SK-N-SH treated with all-trans-retinoic acid at 6 μM for 48 hours (cell line): ENCODE data around the gene MCOLN3.

Source experiments
- BACH2 ChIP-seq: fragments of 250-450 bp; sonication (Bioruptor Pico); IDR thresholded peaks from 2 replicates; pipeline ENCODE4 v1.9.0; 2021; ENCODE audit warnings: mild to moderate bottlenecking, borderline replicate concordance
- CSRNP3 ChIP-seq: fragments of 250-450 bp; sonication (Bioruptor Pico); IDR thresholded peaks from 2 replicates; pipeline ENCODE4 v1.5.1; 2021; ENCODE audit warnings: mild to moderate bottlenecking, moderate library complexity
- POU6F1 ChIP-seq: fragments of 250-450 bp; sonication (Bioruptor Pico); IDR thresholded peaks from 2 replicates; pipeline ENCODE4 v1.8.0; 2021; ENCODE audit warnings: low read depth, mild to moderate bottlenecking, moderate library complexity, borderline replicate concordance
- PPARA ChIP-seq: fragments of 250-450 bp; sonication (Bioruptor Pico); IDR thresholded peaks from 2 replicates; pipeline ENCODE4 v1.5.0; 2020; ENCODE audit warnings: mild to moderate bottlenecking, borderline replicate concordance
- SNAI2 ChIP-seq: fragments of 250-450 bp; sonication (Bioruptor Pico); IDR thresholded peaks from 2 replicates; pipeline ENCODE4 v1.5.0; 2020; ENCODE audit warnings: mild to moderate bottlenecking, moderate library complexity
- ZFP3 ChIP-seq: fragments of 250-450 bp; sonication (Bioruptor Pico); IDR thresholded peaks from 2 replicates; pipeline ENCODE4 v1.5.0; 2020; ENCODE audit warnings: mild to moderate bottlenecking, moderate library complexity
- ZFP30 ChIP-seq: fragments of 450-650 bp; formaldehyde crosslinking; IDR thresholded peaks from 2 replicates; pipeline ENCODE4 v1.5.0; 2022; ENCODE audit warnings: mild to moderate bottlenecking, moderate library complexity
- ZNF70 ChIP-seq: fragments of 450-650 bp; formaldehyde crosslinking; IDR thresholded peaks from 2 replicates; pipeline ENCODE4 v1.5.0; 2020; ENCODE audit warnings: mild to moderate bottlenecking, moderate library complexity
- TF ChIP-seq, protein P1 (sequence below): fragments of 250-450 bp; sonication (Bioruptor Pico); IDR thresholded peaks from 2 replicates; pipeline ENCODE4 v1.8.0; 2020; ENCODE audit warnings: mild to moderate bottlenecking, moderate library complexity, borderline replicate concordance
- TF ChIP-seq, protein P2 (sequence below): fragments of 250-450 bp; sonication (Bioruptor Pico); IDR thresholded peaks from 2 replicates; pipeline ENCODE4 v1.5.1; 2020; ENCODE audit warnings: low read depth, mild to moderate bottlenecking, moderate library complexity

- TF ChIP-seq BACH2 (CRISPR knock-in tag) (no peak), CSRNP3 (CRISPR knock-in tag) (no peak), SNAI2 (CRISPR knock-in tag) (no peak), ZNF70 (no peak), PPARA (CRISPR knock-in tag) (no peak), ZFP30 (no peak), ZFP3 (no peak), POU6F1 (CRISPR knock-in tag) (no peak)
- TF ChIP-seq, protein P1, sequence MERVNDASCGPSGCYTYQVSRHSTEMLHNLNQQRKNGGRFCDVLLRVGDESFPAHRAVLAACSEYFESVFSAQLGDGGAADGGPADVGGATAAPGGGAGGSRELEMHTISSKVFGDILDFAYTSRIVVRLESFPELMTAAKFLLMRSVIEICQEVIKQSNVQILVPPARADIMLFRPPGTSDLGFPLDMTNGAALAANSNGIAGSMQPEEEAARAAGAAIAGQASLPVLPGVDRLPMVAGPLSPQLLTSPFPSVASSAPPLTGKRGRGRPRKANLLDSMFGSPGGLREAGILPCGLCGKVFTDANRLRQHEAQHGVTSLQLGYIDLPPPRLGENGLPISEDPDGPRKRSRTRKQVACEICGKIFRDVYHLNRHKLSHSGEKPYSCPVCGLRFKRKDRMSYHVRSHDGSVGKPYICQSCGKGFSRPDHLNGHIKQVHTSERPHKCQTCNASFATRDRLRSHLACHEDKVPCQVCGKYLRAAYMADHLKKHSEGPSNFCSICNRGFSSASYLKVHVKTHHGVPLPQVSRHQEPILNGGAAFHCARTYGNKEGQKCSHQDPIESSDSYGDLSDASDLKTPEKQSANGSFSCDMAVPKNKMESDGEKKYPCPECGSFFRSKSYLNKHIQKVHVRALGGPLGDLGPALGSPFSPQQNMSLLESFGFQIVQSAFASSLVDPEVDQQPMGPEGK (CRISPR knock-in tag) = no peak
- TF ChIP-seq, protein P2, sequence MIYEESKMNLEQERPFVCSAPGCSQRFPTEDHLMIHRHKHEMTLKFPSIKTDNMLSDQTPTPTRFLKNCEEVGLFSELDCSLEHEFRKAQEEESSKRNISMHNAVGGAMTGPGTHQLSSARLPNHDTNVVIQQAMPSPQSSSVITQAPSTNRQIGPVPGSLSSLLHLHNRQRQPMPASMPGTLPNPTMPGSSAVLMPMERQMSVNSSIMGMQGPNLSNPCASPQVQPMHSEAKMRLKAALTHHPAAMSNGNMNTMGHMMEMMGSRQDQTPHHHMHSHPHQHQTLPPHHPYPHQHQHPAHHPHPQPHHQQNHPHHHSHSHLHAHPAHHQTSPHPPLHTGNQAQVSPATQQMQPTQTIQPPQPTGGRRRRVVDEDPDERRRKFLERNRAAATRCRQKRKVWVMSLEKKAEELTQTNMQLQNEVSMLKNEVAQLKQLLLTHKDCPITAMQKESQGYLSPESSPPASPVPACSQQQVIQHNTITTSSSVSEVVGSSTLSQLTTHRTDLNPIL (CRISPR knock-in tag) = no peak
These were observed 22.7 kb upstream of the MCOLN3 start for GRCh38 chr1:85070972-85071492.
